H1 (cell line): ENCODE results near the gene CNOT1.

Source experiments
- CEBPB ChIP-seq: IDR thresholded peaks from 2 replicates; pipeline ENCODE4 v1.6.1; 2012; ENCODE audit warnings: low read depth, low read length
- CTCF ChIP-seq, 3 experiments: IDR thresholded peaks; 1 replicate in 2 of 3; 2 replicates in 1 of 3; pipeline versions ENCODE4 v1.5.1 to v1.6.1; 2011; ENCODE audit warnings: low read length in 3 of 3, mild to moderate bottlenecking in 3 of 3, inconsistent platforms in 2 of 3, low read depth in 1 of 3, moderate library complexity in 1 of 3; ENCODE audit not compliant: insufficient read depth in 1 of 3; ENCODE audit errors: control extremely low read depth in 1 of 3
- EGR1 ChIP-seq: IDR thresholded peaks from 2 replicates; pipeline ENCODE4 v1.6.1; 2011; ENCODE audit warnings: low read depth, low read length, borderline replicate concordance
- EZH2 ChIP-seq: fragments of 200-600 bp; sonication (generic); IDR thresholded peaks from 2 replicates; pipeline ENCODE4 v1.7.1; 2012; ENCODE audit warnings: low read depth, mild to moderate bottlenecking, moderate library complexity, low read length, inconsistent platforms; ENCODE audit not compliant: severe bottlenecking
- NRF1 ChIP-seq: IDR thresholded peaks from 2 replicates; pipeline ENCODE4 v1.6.1; 2011; ENCODE audit warnings: mild to moderate bottlenecking, low read depth, low read length, improper control_type of control experiment
- PHF8 ChIP-seq: fragments of 200-600 bp; sonication (generic); conservative IDR thresholded peaks from 2 replicates; pipeline ENCODE4 v1.7.1; 2012; ENCODE audit warnings: low read depth, mild to moderate bottlenecking, inconsistent platforms, low read length, moderate library complexity
- YY1 ChIP-seq: IDR thresholded peaks from 2 replicates; pipeline ENCODE4 v1.6.1; 2011; ENCODE audit warnings: low read depth, mild to moderate bottlenecking, low read length

- TF ChIP-seq EZH2 (no peak), CTCF (IDR thresholded peaks at IDR 0.05; ENCODE audit: control extremely low read depth in 1 of 3, insufficient read depth in 1 of 3, low read depth in 1 of 3, low read length in 3 of 3) (no peak), EGR1 (no peak), PHF8 (no peak), NRF1 (no peak), CEBPB (no peak), YY1 (no peak)
Observed at GRCh38 chr16:58644108-58644507, 14.5 kb upstream of the CNOT1 start.
